Astrocyte (in vitro differentiated cells and primary cell): ENCODE data around the gene TRIP12. TPM values are rescaled to one million over a fixed set of nuclear protein-coding genes. Genes with fewer than 3 reads are reported as not detected.

Experiments
- DNase-seq: peaks from one replicate; pipeline ENCODE4 v3.0.0-alpha.2; 2010; ENCODE audit warnings: low read depth
- FAIRE-seq: peaks from 2 replicates; lab custom pipeline; 2011; peaks lifted over from hg19 to GRCh38; lab: Jason Lieb, UNC
- H2AFZ ChIP-seq: 2 replicates; pipeline ENCODE4 v1.6.0; 2012; ENCODE audit warnings: low read depth, low read length, inconsistent platforms
- H3K27ac ChIP-seq: 2 replicates; pipeline ENCODE4 v1.5.1; 2011; ENCODE audit warnings: low read depth, low read length, inconsistent platforms
- H3K27me3 ChIP-seq: 2 replicates; pipeline ENCODE4 v1.6.0; 2011; ENCODE audit warnings: low read length, inconsistent platforms; ENCODE audit not compliant: insufficient read depth
- H3K36me3 ChIP-seq: 2 replicates; pipeline ENCODE4 v1.5.1; 2011; ENCODE audit warnings: low read length, inconsistent platforms; ENCODE audit not compliant: insufficient read depth
- H3K4me1 ChIP-seq: 2 replicates; pipeline ENCODE4 v1.5.1; 2011; ENCODE audit warnings: low read length, inconsistent platforms; ENCODE audit not compliant: insufficient read depth
- H3K4me2 ChIP-seq: 2 replicates; pipeline ENCODE4 v1.6.0; 2012; ENCODE audit warnings: low read length, inconsistent platforms
- H3K4me3 ChIP-seq: 2 replicates; pipeline ENCODE4 v1.5.1; 2011; ENCODE audit warnings: low read depth, mild to moderate bottlenecking, low read length, inconsistent platforms; ENCODE audit not compliant: insufficient read depth
- H3K79me2 ChIP-seq: 2 replicates; pipeline ENCODE4 v1.6.0; 2012; ENCODE audit warnings: mild to moderate bottlenecking, low read length, inconsistent platforms; ENCODE audit not compliant: insufficient read depth
- H3K9ac ChIP-seq: 2 replicates; pipeline ENCODE4 v1.6.0; 2012; ENCODE audit warnings: mild to moderate bottlenecking, low read length, inconsistent platforms
- H3K9me3 ChIP-seq: 2 replicates; pipeline ENCODE4 v1.5.1; 2012; ENCODE audit warnings: low read depth, mild to moderate bottlenecking, low read length, inconsistent platforms; ENCODE audit not compliant: insufficient read depth
- H4K20me1 ChIP-seq: 2 replicates; pipeline ENCODE4 v1.6.0; 2012; ENCODE audit warnings: low read length, inconsistent platforms; ENCODE audit not compliant: insufficient read depth
- H3K27ac Mint-ChIP-seq: one replicate; pipeline ENCODE4 v1.8.0; 2021; ENCODE audit warnings: mild to moderate bottlenecking, mixed read lengths; ENCODE audit not compliant: unreplicated experiment
- H3K27me3 Mint-ChIP-seq: one replicate; pipeline ENCODE4 v1.8.0; 2021; ENCODE audit warnings: low read depth, mixed read lengths; ENCODE audit not compliant: unreplicated experiment
- H3K36me3 Mint-ChIP-seq: one replicate; pipeline ENCODE4 v1.8.0; 2021; ENCODE audit warnings: low read depth, mixed read lengths; ENCODE audit not compliant: unreplicated experiment
- H3K4me1 Mint-ChIP-seq: one replicate; pipeline ENCODE4 v1.8.0; 2021; ENCODE audit warnings: low read depth, mixed read lengths; ENCODE audit not compliant: unreplicated experiment
- H3K4me3 Mint-ChIP-seq: one replicate; pipeline ENCODE4 v1.8.0; 2021; ENCODE audit warnings: mild to moderate bottlenecking, moderate library complexity, mixed read lengths; ENCODE audit not compliant: unreplicated experiment
- H3K9me3 Mint-ChIP-seq: one replicate; pipeline ENCODE4 v1.8.0; 2021; ENCODE audit warnings: mild to moderate bottlenecking, mixed read lengths; ENCODE audit not compliant: unreplicated experiment
- EZH2 ChIP-seq: IDR thresholded peaks from 2 replicates; pipeline ENCODE4 v1.6.1; 2012; ENCODE audit warnings: mild to moderate bottlenecking, low read length, inconsistent platforms; ENCODE audit not compliant: insufficient read depth
- total RNA-seq: library from RNA; stranded (reverse); gene quantifications from 2 replicates; pipeline ENCODE4 v1.2.1, GENCODE V29; 2021
- TF ChIP-seq, protein P1 (sequence below): IDR thresholded peaks from 2 replicates; pipeline ENCODE4 v1.5.1; 2011; ENCODE audit warnings: low read depth, mild to moderate bottlenecking, inconsistent platforms, low read length, moderate library complexity; ENCODE audit not compliant: insufficient read depth

Gene TRIP12
- total RNA-seq, 1 donor from 2014 or later: 379 TPM

DNA sequence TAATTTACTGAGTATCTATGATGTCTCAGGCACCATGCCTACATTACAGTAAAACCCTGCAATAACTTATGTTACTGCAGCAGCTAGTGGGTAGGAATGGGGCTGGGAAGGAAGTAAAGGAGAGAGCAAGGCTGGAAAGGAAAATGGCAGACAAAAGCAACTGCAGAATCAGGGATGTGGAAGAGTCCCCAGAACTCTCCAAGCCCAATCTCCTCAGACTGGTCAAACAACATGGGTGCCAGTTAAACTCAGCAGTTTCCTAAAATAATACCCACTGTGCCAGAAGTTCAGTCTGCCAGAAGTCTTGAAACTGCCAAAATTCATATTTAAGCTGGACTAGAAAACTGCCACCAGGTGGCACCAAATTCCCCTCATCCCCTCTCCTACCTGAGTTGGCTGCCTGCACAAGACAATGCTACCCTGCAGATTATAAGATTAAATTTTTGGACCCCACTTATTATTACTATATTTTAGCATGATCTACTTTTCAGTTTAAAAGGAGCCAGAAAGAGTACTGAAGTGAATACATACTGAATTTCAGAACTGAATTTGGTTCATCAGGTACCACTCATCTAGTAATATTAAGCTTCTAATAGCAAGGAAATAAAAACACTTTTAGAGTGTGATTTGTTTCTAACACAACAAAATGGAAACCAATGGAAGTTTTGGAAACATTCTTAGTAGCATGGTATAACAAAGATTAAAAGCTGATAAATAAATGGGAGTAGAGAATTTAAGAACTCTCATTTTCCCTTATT is 120.6 kb downstream of the TRIP12 start:
- peaks cover 45% of the 10 kb centered on the region for H3K36me3 ChIP-seq

DNA sequence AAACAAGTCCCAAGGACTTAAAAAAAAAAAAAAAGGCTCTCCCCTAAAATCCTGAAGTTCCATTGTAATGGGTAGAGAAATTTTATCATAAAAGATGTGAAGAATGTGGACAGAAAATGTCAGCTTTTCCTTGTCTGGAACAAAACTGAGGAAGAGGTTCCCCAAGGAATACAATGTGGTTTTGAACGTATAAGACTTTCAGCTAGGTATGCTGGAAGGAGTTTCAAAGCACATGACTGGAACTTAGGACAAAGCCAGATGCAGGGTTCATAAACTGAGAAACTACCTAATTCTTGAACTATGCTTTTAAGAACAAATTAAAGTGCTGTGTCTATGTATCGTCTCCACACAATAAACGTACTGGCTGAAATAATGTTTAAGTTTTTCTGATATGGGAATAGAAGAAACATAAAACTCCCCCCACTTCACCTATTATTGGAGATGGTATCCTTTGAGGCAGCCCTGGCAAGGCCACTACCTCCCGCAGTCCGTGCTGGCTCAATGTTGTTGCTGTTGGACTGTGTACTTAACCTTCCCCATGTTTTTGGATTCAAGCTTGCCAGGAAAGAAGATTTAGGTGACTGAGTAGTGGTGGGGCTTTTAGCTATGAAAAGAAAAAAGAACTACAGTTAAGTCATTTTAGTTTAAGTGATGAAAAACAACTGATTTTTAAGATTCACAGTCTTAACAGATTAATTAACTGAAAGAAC is 123.2 kb downstream of the TRIP12 start:
- no peak overlapping the region for H3K4me3 Mint-ChIP-seq
- peaks cover 9% of the 10 kb centered on the region for H3K36me3 Mint-ChIP-seq
- H3K4me3 ChIP-seq: no peak overlapping the region
- H3K4me2 ChIP-seq: no peak overlapping the region
- H3K4me1 ChIP-seq: peaks cover 4% of the 10 kb centered on the region
- no peaks in the 10 kb centered on the region for H3K9me3 ChIP-seq
- peaks cover 5% of the 10 kb centered on the region for H3K79me2 ChIP-seq
- no peak overlapping the region for H3K27ac ChIP-seq
- TF ChIP-seq EZH2: no peak
- TF ChIP-seq, protein P1, sequence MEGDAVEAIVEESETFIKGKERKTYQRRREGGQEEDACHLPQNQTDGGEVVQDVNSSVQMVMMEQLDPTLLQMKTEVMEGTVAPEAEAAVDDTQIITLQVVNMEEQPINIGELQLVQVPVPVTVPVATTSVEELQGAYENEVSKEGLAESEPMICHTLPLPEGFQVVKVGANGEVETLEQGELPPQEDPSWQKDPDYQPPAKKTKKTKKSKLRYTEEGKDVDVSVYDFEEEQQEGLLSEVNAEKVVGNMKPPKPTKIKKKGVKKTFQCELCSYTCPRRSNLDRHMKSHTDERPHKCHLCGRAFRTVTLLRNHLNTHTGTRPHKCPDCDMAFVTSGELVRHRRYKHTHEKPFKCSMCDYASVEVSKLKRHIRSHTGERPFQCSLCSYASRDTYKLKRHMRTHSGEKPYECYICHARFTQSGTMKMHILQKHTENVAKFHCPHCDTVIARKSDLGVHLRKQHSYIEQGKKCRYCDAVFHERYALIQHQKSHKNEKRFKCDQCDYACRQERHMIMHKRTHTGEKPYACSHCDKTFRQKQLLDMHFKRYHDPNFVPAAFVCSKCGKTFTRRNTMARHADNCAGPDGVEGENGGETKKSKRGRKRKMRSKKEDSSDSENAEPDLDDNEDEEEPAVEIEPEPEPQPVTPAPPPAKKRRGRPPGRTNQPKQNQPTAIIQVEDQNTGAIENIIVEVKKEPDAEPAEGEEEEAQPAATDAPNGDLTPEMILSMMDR: no peak
- no peaks in the 10 kb centered on the region for H3K27me3 ChIP-seq
- H3K9me3 Mint-ChIP-seq: no peaks in the 10 kb centered on the region
- no peak overlapping the region for H2AFZ ChIP-seq
- FAIRE-seq (no peak), DNase-seq (peak; percentile 41)
- peaks cover 13% of the 10 kb centered on the region for H3K4me1 Mint-ChIP-seq
- H3K36me3 ChIP-seq: peaks cover 46% of the 10 kb centered on the region
- H3K9ac ChIP-seq: no peak overlapping the region
- H4K20me1 ChIP-seq: peaks cover 15% of the 10 kb centered on the region
- no peaks in the 10 kb centered on the region for H3K27me3 Mint-ChIP-seq
- no peak overlapping the region for H3K27ac Mint-ChIP-seq

More for the DNA sequence above, 120.6 kb downstream of the TRIP12 start:
- peaks cover 9% of the 10 kb centered on the region for H3K36me3 Mint-ChIP-seq
- Histone ChIP-seq H3K27me3 (no peaks in the 10 kb centered on the region), H3K9ac (no peak overlapping the region), H3K27ac (no peak overlapping the region), H3K4me2 (no peak overlapping the region), H4K20me1 (peaks cover 15% of the 10 kb centered on the region), H3K9me3 (no peaks in the 10 kb centered on the region), H2AFZ (no peak overlapping the region), H3K79me2 (peaks cover 5% of the 10 kb centered on the region), H3K4me3 (no peak overlapping the region), H3K4me1 (peaks cover 4% of the 10 kb centered on the region)
- no peak for FAIRE-seq
- peaks cover 13% of the 10 kb centered on the region for H3K4me1 Mint-ChIP-seq
- TF ChIP-seq EZH2: no peak
- TF ChIP-seq, protein P1: peak; percentile 76
- no peak overlapping the region for H3K4me3 Mint-ChIP-seq
- no peaks in the 10 kb centered on the region for H3K9me3 Mint-ChIP-seq
- peak; percentile 27 for DNase-seq
- peak overlapping the region; percentile 87 for H3K27ac Mint-ChIP-seq
- H3K27me3 Mint-ChIP-seq: no peaks in the 10 kb centered on the region
